Fibroblast of mammary gland (primary cell): ENCODE results near the gene ARMH1.

ENCODE experiments used
- DNase-seq: peaks from one replicate; pipeline ENCODE4 v3.0.0-alpha.2; 2010; ENCODE audit warnings: low read depth
- H3K4me3 ChIP-seq: 2 replicates; pipeline ENCODE4 v1.5.1; 2011; ENCODE audit warnings: low read depth, mild to moderate bottlenecking, low read length, moderate library complexity; ENCODE audit not compliant: control insufficient read depth
- TF ChIP-seq, protein P1 (sequence below): conservative IDR thresholded peaks from 2 replicates; pipeline ENCODE4 v1.5.1; 2011; ENCODE audit warnings: low read depth, low read length, inconsistent platforms; ENCODE audit not compliant: control insufficient read depth, insufficient read depth

ARMH1 gene

DNA sequence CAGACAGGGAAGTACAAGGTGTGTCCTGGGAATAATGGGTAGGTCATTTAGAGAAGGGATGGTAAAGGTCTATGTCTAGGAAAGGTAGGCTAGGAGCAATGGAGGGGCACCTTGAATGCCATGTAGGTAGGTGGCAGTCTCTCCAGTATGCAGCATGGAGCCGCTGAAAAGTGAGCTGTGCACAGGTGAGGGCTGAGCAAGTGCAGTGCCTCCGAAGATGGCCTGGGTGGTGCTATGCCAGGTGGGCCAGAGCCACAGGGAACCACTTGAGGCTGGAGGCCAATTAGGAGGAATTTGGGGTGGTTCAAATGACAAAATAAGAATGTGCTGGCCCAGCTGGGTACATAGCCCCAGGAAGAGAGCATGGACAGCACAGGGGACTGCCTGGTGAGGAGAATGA lies 31.4 kb downstream of the ARMH1 start:
- TF ChIP-seq, protein P1, sequence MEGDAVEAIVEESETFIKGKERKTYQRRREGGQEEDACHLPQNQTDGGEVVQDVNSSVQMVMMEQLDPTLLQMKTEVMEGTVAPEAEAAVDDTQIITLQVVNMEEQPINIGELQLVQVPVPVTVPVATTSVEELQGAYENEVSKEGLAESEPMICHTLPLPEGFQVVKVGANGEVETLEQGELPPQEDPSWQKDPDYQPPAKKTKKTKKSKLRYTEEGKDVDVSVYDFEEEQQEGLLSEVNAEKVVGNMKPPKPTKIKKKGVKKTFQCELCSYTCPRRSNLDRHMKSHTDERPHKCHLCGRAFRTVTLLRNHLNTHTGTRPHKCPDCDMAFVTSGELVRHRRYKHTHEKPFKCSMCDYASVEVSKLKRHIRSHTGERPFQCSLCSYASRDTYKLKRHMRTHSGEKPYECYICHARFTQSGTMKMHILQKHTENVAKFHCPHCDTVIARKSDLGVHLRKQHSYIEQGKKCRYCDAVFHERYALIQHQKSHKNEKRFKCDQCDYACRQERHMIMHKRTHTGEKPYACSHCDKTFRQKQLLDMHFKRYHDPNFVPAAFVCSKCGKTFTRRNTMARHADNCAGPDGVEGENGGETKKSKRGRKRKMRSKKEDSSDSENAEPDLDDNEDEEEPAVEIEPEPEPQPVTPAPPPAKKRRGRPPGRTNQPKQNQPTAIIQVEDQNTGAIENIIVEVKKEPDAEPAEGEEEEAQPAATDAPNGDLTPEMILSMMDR: no peak
- no peak for DNase-seq
- H3K4me3 ChIP-seq: no peak overlapping the region

DNA sequence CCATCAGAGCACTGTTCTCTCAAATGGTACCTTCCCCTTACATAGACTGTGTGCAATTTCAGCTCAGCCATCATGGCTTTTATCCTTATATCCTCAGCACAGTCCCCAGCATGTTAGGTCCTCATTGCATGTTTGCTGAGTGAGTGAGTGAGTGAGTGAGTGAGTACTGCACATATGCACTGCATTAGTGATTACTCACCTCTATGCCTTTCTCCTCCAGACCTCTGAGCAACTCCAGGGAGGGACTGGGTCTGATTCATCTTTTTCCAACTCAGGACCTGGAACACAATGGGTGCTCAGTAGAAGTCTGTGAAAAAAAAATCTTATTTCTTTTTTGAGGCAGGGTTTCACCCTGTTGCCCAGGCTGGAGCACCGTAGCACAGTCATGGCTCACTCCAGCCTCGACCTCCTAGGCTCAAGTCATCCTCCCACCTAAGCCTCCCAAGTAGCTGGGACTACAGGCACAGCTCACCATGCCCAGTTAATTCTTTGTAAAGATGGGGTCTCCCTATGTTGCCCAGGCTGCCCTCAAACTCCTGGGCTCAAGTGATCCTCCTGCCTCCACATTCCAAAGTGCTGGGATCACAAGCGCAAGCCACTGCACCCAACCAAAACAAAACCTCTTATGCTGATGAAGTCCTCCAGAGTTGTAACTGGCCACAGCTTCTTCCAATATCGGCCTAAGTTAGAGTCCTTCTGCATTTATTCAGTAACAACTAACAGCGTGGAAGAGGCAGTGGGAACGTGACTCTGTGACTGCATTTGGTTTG lies 32.8 kb downstream of the ARMH1 start:
- peak; percentile 97 for DNase-seq
- H3K4me3 ChIP-seq: no peak overlapping the region
- TF ChIP-seq, protein P1: no peak

DNA sequence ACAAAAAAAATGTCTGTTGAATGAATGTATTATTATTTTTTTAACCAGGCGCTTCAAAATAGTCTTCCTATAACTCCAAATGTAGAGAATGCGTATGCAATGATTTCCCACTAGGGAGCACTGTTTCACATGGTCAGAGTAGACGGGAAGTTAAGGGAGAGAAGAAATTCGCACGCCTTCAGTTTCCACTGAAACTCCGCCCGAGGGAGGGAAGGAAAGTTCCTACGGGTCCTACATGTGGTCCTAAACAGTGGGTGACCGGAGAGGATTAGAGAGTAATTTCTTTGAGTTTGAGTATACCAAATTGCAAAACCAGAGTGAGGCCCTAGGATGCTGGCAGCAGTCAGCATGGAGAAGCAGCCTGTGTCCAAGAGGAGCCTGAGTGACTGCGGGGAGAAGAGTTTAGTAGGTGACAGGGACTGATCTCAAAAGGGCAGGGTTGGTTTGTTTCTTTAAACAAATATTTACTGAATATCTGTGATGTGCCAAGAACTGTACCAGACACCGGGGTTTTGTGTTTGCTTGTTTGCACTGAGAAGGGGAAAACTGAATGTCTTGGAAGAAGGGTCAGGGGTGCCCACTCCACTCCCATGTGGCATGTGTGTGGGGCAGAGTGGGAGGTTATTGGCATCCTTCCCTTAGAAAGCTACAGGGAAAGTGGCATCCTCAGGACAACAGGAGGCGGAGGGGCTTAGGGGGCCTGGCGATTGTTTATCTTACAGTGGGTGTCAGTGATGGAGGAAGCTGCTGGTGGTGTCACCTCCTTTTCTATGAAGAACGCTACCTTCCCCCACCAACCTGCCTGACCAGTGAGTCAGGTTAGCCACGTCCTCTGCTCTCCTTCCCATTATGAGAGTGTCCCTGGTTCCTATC lies 33.7 kb downstream of the ARMH1 start:
- no peak overlapping the region for H3K4me3 ChIP-seq
- TF ChIP-seq, protein P1: peak; percentile 72
- peak; percentile 79 for DNase-seq

DNA sequence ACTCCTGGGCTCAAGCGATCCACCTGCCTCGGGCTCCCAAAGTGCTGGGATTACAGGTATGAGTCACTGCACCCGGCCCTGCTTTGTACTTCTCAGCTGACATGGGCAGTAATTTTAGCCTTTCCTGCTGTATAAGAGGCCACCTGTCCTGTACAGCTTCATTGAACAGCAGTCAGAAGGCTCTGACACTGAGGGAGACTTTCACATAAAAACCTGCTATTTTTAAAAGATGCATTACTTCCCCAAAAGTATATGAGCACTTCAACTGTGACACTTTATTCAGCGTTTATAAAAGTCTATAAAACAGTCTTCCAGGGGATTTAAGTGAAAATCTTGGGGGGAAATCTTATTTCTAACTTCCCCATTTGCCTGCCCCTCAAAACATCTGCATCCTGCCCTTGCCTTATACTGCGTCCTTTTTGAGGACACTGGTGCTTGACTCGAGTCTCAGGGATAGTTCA lies 38.8 kb downstream of the ARMH1 start:
- DNase-seq: no peak
- TF ChIP-seq, protein P1: no peak
- no peak overlapping the region for H3K4me3 ChIP-seq

DNA sequence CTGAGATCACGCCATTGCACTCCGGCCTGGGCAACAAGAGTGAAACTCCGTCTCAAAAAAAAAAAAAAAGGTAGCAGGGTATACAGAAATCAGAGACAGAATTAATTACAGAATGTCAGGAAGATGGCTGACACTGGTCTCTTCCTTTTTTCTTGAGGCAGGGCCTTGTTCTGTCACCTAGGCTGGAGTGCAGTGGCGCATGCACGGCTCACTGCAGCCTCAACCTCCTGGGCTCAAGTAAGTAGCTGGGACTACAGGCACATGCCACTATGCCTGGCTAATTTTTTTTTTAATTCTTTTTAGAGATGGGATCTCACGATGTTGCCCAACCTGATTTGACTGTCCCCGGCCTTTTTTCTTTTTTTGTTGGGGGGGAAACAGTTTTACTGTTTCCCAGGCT lies 40.0 kb downstream of the ARMH1 start:
- DNase-seq: no peak
- no peak overlapping the region for H3K4me3 ChIP-seq
- TF ChIP-seq, protein P1: no peak

DNA sequence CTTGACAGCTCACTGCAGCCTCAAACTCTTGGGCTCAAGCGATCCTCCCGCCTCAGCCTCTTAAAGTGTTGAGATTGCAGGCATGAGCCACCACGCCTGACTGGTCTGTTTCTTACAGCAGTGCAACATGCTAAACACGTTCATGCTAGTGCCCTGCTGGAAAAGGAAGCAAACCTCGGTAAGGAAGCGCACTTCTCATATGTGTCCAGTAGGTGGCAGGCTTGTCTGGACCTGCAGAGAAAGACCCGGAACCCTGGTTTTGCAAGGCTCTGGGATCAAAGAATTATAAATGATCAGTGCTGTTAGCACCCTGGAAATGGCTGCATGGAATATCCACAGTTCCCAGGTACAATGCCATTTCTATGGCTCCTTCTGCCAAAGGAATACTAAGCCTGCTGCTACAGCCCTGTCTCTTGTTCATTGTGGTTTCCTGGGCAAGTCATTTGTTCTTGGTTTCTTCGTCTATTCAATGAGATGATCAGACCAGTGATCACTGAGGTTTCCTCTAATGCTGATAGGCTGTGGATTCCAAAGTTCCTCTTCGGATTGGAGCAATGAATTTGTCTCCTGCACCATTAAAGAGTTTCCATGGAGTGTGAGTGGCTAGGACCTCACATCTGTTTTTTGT lies 40.5 kb downstream of the ARMH1 start:
- no peak overlapping the region for H3K4me3 ChIP-seq
- TF ChIP-seq, protein P1: peak; percentile 97
- peak; percentile 81 for DNase-seq
